DOHH2 (cell line): Measurements from ENCODE around the gene TEAD4.

Experiments
- EZH2phosphoT487 ChIP-seq: fragments of 200-600 bp; sonication (generic); IDR thresholded peaks from 2 replicates; pipeline ENCODE4 v1.6.1; 2017; ENCODE audit warnings: borderline replicate concordance, mild to moderate bottlenecking, antibody characterized with exemption, low read length, moderate library complexity, mixed read lengths
- TF ChIP-seq, protein P1 (sequence below): fragments of 200-600 bp; sonication (generic); IDR thresholded peaks from one replicate; pipeline ENCODE4 v1.5.1; 2014; ENCODE audit warnings: antibody characterized with exemption, mild to moderate bottlenecking, low read depth, low read length; ENCODE audit not compliant: poor library complexity, severe bottlenecking

DNA sequence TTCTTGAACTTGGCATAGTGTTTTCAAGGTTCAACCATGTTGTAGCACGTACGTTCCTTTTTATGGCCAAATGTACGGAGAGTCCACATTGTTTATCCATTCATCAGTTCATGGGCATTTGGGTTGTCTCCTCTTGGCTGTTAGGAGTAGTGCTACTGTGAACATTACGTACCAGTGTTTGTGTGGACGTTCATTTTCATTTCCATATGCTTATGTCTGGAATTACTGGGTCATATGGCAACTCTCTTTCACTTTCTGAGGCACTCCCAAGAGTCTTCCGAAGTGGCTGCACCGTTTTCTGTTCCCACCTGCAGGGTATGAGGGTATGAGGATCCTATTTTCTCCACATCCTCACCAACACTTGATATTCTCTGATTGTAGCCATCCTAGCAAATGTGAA is 68.9 kb downstream of the TEAD4 start:
- TF ChIP-seq, protein P1, sequence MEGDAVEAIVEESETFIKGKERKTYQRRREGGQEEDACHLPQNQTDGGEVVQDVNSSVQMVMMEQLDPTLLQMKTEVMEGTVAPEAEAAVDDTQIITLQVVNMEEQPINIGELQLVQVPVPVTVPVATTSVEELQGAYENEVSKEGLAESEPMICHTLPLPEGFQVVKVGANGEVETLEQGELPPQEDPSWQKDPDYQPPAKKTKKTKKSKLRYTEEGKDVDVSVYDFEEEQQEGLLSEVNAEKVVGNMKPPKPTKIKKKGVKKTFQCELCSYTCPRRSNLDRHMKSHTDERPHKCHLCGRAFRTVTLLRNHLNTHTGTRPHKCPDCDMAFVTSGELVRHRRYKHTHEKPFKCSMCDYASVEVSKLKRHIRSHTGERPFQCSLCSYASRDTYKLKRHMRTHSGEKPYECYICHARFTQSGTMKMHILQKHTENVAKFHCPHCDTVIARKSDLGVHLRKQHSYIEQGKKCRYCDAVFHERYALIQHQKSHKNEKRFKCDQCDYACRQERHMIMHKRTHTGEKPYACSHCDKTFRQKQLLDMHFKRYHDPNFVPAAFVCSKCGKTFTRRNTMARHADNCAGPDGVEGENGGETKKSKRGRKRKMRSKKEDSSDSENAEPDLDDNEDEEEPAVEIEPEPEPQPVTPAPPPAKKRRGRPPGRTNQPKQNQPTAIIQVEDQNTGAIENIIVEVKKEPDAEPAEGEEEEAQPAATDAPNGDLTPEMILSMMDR = no peak
- TF ChIP-seq EZH2phosphoT487 = no peak
